ENCODE results near the gene ALDH2. TPM values are rescaled to one million over a fixed set of nuclear protein-coding genes. Genes with fewer than 3 reads are reported as not detected.
"Not testable (repeated sequence)": the region's sequence is repeated elsewhere in the genome, so short reads cannot be mapped to it uniquely, and the experiment has no call there.

ALDH2 gene
- total RNA-seq, 4 donors from 2014 or later = 70.2 to 120 (median 95.3) TPM

DNA sequence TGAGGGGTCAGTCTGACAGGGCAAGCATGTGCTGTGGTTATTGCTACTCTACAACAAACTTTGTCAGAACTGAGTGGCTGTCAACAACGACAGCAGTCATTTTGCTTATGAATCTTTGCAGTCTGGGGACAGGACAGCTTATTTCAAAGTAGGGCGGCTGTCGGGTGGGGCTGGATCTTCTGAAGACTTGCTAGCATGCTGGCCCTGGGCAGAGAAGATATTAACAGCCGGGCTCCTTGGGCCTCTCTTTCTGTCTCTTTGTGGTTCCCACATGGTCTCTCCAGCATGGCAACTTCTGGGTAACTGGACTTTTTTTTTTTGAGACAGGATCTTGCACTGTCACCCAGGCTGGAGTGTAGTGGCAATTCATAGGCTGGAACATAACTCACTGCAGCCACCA is 33.9 kb upstream of the ALDH2 start:
- Histone ChIP-seq H3K36me3 (peaks cover 2 to 98% (median 7%) of the 10 kb centered on the region in 3 donors), H3K27me3 (no peaks in the 10 kb centered on the region), H3K9me3 (no peaks in the 10 kb centered on the region), H3K4me1 (no peaks in the 10 kb centered on the region), H3K27ac (no peak overlapping the region), H3K4me3 (no peak overlapping the region)
- DNase-seq (ENCODE audit: low spot score in 2 of 2) = no peak
- 76 to 84% methylated on average over 4 of the region's 4 CpGs for WGBS, 2 donors
- TF ChIP-seq EP300 (IDR thresholded peaks at IDR 0.05) = no peak
- TF ChIP-seq, protein P1, sequence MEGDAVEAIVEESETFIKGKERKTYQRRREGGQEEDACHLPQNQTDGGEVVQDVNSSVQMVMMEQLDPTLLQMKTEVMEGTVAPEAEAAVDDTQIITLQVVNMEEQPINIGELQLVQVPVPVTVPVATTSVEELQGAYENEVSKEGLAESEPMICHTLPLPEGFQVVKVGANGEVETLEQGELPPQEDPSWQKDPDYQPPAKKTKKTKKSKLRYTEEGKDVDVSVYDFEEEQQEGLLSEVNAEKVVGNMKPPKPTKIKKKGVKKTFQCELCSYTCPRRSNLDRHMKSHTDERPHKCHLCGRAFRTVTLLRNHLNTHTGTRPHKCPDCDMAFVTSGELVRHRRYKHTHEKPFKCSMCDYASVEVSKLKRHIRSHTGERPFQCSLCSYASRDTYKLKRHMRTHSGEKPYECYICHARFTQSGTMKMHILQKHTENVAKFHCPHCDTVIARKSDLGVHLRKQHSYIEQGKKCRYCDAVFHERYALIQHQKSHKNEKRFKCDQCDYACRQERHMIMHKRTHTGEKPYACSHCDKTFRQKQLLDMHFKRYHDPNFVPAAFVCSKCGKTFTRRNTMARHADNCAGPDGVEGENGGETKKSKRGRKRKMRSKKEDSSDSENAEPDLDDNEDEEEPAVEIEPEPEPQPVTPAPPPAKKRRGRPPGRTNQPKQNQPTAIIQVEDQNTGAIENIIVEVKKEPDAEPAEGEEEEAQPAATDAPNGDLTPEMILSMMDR (IDR thresholded peaks at IDR 0.05) = no peak
- no peak for TF ChIP-seq POLR2A (IDR thresholded peaks at IDR 0.05)

DNA sequence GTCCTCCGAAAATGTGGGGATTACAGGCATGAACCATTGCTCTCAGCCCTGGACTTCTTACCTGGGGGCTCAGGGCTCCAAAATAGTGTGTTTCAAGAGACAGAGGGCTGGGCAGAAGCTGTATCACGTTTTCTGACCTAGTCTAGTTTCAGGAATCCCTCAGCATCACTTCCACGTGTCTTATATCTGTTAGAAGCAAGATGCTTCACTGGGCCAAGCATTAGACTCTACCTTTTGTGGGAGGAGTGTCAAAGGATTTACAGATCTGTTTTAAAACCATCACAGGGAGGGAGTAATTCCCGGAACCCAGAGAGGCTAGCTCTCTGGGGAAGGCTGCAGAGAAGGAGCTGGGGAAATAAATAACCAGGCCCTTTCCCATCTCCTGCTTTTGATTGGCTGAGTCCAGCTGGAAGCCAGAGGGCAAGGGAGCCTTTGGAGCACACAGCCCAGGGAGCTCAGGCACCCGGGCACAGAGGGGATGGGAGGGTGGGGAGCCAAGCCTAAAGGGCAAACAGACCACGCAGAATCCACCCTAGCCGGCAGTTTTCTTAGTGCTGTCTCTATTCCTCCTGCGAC is 33.3 kb upstream of the ALDH2 start:
- Histone ChIP-seq H3K4me3 (no peak overlapping the region), H3K27ac (no peak overlapping the region), H3K36me3 (peaks cover 0 to 98% (median 7%) of the 10 kb centered on the region in 3 donors), H3K27me3 (no peaks in the 10 kb centered on the region), H3K9me3 (no peaks in the 10 kb centered on the region), H3K4me1 (no peaks in the 10 kb centered on the region)
- 78 to 82% methylated on average over 8 of the region's 8 CpGs for WGBS, 2 donors
- TF ChIP-seq, protein P1 (IDR thresholded peaks at IDR 0.05) = no peak
- TF ChIP-seq EP300 (IDR thresholded peaks at IDR 0.05) = no peak
- TF ChIP-seq POLR2A (IDR thresholded peaks at IDR 0.05) = no peak
- DNase-seq (ENCODE audit: low spot score in 2 of 2) = no peak

GRCh38 chr12:111739524-111739923 is 27.2 kb upstream of the ALDH2 start:
- not testable (repeated sequence) for DNase-seq (ENCODE audit: low spot score in 2 of 2); H3K9me3 ChIP-seq; H3K27ac ChIP-seq; H3K4me3 ChIP-seq; H3K4me1 ChIP-seq; H3K27me3 ChIP-seq
- WGBS, 2 donors = 94 to 97% methylated on average over 9 of the region's 9 CpGs
- peaks cover 0 to 78% (median 0%) of the 10 kb centered on the region in 3 donors for H3K36me3 ChIP-seq

GRCh38 chr12:111741235-111741812 is 25.4 kb upstream of the ALDH2 start:
- no peak for DNase-seq (ENCODE audit: low spot score in 2 of 2)
- Histone ChIP-seq H3K4me3 (no peak overlapping the region), H3K27ac (peak overlapping the region in 1 of 4 donors; percentile 42), H3K27me3 (no peaks in the 10 kb centered on the region), H3K36me3 (peaks cover 0 to 76% (median 0%) of the 10 kb centered on the region in 3 donors), H3K9me3 (no peaks in the 10 kb centered on the region), H3K4me1 (peaks cover 0 to 9% (median 0%) of the 10 kb centered on the region in 4 donors)
- 27 to 37% methylated on average over 4 of the region's 4 CpGs for WGBS, 2 donors
- TF ChIP-seq EP300 (IDR thresholded peaks at IDR 0.05) (no peak), POLR2A (IDR thresholded peaks at IDR 0.05) (no peak)
- TF ChIP-seq, protein P1 (IDR thresholded peaks at IDR 0.05) = no peak

GRCh38 chr12:111745211-111745610 is 21.5 kb upstream of the ALDH2 start:
- 90 to 93% methylated on average over 4 of the region's 4 CpGs for WGBS, 2 donors
- Histone ChIP-seq H3K27me3 (no peaks in the 10 kb centered on the region), H3K9me3 (no peaks in the 10 kb centered on the region), H3K27ac (no peak overlapping the region), H3K36me3 (peaks cover 0 to 78% (median 0%) of the 10 kb centered on the region in 3 donors), H3K4me1 (peaks cover 0 to 9% (median 0%) of the 10 kb centered on the region in 4 donors), H3K4me3 (no peak overlapping the region)
- DNase-seq (ENCODE audit: low spot score in 2 of 2) = no peak
- TF ChIP-seq, protein P1 (IDR thresholded peaks at IDR 0.05) = no peak
- TF ChIP-seq POLR2A (IDR thresholded peaks at IDR 0.05) = no peak
- TF ChIP-seq EP300 (IDR thresholded peaks at IDR 0.05) = no peak

Measured in tibial nerve (tissue), 4 donors.